Measurements from ENCODE around the gene DIPK1A.

- TF ChIP-seq YY1 (IDR thresholded peaks at IDR 0.05; ENCODE audit: insufficient read depth, insufficient read length) (no peak), ZNF274 (IDR thresholded peaks at IDR 0.05; ENCODE audit: low read depth, low read length) (no peak)
These were observed 118.9 kb downstream of the DIPK1A start for GRCh38 chr1:92842082-92843045.
